K562 (cell line): ENCODE results near the gene BGLAP. TPM values are rescaled to one million over a fixed set of nuclear protein-coding genes. Genes with fewer than 3 reads are reported as not detected.

Experiments used
- ATAC-seq: fragments of 200-7000 bp; cut with Tn5 transposase; 3 replicates; pipeline ENCODE4 v1.9.1; 2020; ENCODE audit warnings: moderate library complexity
- BruUV-seq: library from RNA; stranded (reverse); fragments of 400-500 nt; replicated peaks from 2 replicates; lab custom pipeline; 2021; lab: Mats Ljungman, UMichigan
- CTCF ChIA-PET: fragments of 300-600 bp; formaldehyde crosslinking; extraction: SDS; loops from one replicate; lab custom pipeline; 2021; ENCODE audit warnings: low intra/inter-chr PET ratio; lab: Yijun Ruan, JAX
- POLR2A ChIA-PET: fragments of 300-600, 350-650 bp; sonication (Branson Sonifier 250); formaldehyde crosslinking; extraction: SDS; loops from one replicate; lab custom pipeline; 2021; ENCODE audit warnings: antibody characterized with exemption, inconsistent platforms; lab: Yijun Ruan, JAX
- DNase-seq, 4 experiments: peaks; one replicate each; pipeline versions ENCODE4 v3.0.0 to v3.0.0-alpha.2; 2011 to 2018; ENCODE audit warnings: low spot score in 3 of 4, mixed read lengths in 3 of 4; ENCODE audit errors: extremely low read depth in 1 of 4
- FAIRE-seq: peaks from 2 replicates; lab custom pipeline; 2011; peaks lifted over from hg19 to GRCh38; lab: Jason Lieb, UNC
- H2AFZ ChIP-seq: 2 replicates; pipeline ENCODE4 v1.6.0; 2011; ENCODE audit warnings: low read depth, low read length, control low read depth, inconsistent platforms
- H3K27ac ChIP-seq: fragments of 200-600 bp; 3 replicates; pipeline ENCODE4 v1.8.0; 2011; ENCODE audit warnings: low read depth, mild to moderate bottlenecking, control low read depth, inconsistent platforms, low read length, moderate library complexity, mixed read lengths; ENCODE audit errors: extremely low read depth
- H3K27me3 ChIP-seq, 2 experiments: fragments of 300-600 bp in 1 of 2; 2 replicates in 1 of 2; 3 replicates in 1 of 2; pipeline versions ENCODE4 v1.6.0 to v1.8.0; 2011; ENCODE audit warnings: inconsistent platforms in 2 of 2, low read length in 2 of 2, mild to moderate bottlenecking in 1 of 2, mixed read lengths in 1 of 2, moderate library complexity in 1 of 2; ENCODE audit not compliant: control insufficient read depth in 2 of 2, insufficient read depth in 2 of 2
- H3K36me3 ChIP-seq: fragments of 300-600 bp; 3 replicates; pipeline ENCODE4 v1.8.0; 2011; ENCODE audit warnings: mild to moderate bottlenecking, low read length, inconsistent platforms; ENCODE audit not compliant: control insufficient read depth, insufficient read depth
- H3K4me1 ChIP-seq, 2 experiments: fragments of 200-600 bp in 1 of 2; replicated peaks in 1 of 2; 2 replicates in 1 of 2; 3 replicates in 1 of 2; pipeline versions ENCODE4 v1.5.1 to v1.8.0; 2011; ENCODE audit warnings: inconsistent platforms in 2 of 2, low read length in 2 of 2, mild to moderate bottlenecking in 1 of 2, mixed read lengths in 1 of 2, moderate library complexity in 1 of 2; ENCODE audit not compliant: control insufficient read depth in 2 of 2, insufficient read depth in 2 of 2
- H3K4me2 ChIP-seq: 2 replicates; pipeline ENCODE4 v1.6.1; 2011; ENCODE audit warnings: low read length, control low read depth, inconsistent platforms, mixed read lengths; ENCODE audit not compliant: insufficient read depth
- H3K4me3 ChIP-seq: fragments of 200-600 bp; sonication (generic), shearing (Covaris generic); 2 replicates; pipeline ENCODE4 v1.5.1; 2016; ENCODE audit warnings: control low read depth, inconsistent platforms
- H3K79me2 ChIP-seq: fragments of 200-600 bp; 3 replicates; pipeline ENCODE4 v1.8.0; 2011; ENCODE audit warnings: low read length, inconsistent platforms; ENCODE audit not compliant: control insufficient read depth, insufficient read depth
- H3K9ac ChIP-seq, 2 experiments: 2 replicates each; pipeline versions ENCODE4 v1.6.0 to v1.6.1; 2011; ENCODE audit warnings: low read depth in 2 of 2, low read length in 2 of 2, control low read depth in 1 of 2, inconsistent platforms in 1 of 2, mild to moderate bottlenecking in 1 of 2, mixed read lengths in 1 of 2; ENCODE audit not compliant: insufficient read depth in 1 of 2
- H3K9me1 ChIP-seq: one replicate; pipeline ENCODE4 v1.6.0; 2011; ENCODE audit warnings: inconsistent platforms, mild to moderate bottlenecking, low read length, moderate library complexity; ENCODE audit not compliant: control insufficient read depth, insufficient read depth
- H3K9me3 ChIP-seq: replicated peaks from 2 replicates; pipeline ENCODE4 v1.5.1; 2011; ENCODE audit warnings: low read depth, low read length, inconsistent platforms; ENCODE audit not compliant: control insufficient read depth, insufficient read depth
- H4K20me1 ChIP-seq: replicated peaks from 2 replicates; pipeline ENCODE4 v1.6.1; 2011; ENCODE audit warnings: low read length, inconsistent platforms, mixed read lengths; ENCODE audit not compliant: control insufficient read depth, insufficient read depth
- ELF1 ChIP-seq: fragments of 200-800 bp; sonication (Bioruptor generic); IDR thresholded peaks from 2 replicates; pipeline ENCODE4 v1.6.1; 2016; ENCODE audit warnings: missing genetic modification characterization, missing compliant biosample characterization
- ESRRA ChIP-seq: fragments of 450-650 bp; IDR thresholded peaks from 2 replicates; pipeline ENCODE4 v1.6.1; 2014; ENCODE audit warnings: low read depth, mild to moderate bottlenecking, moderate library complexity, borderline replicate concordance
- KAT2B ChIP-seq: IDR thresholded peaks from one replicate; pipeline ENCODE4 v1.6.1; 2012; ENCODE audit warnings: low read depth, mild to moderate bottlenecking, control low read depth, inconsistent platforms, low read length, moderate library complexity
- RFX1 ChIP-seq: fragments of 450-650 bp; IDR thresholded peaks from 2 replicates; pipeline ENCODE4 v1.6.1; 2016; ENCODE audit warnings: mild to moderate bottlenecking, moderate library complexity
- WGBS: fragments of 100-300 bp; shearing (Covaris generic); methylation state at CpG from one replicate; pipeline ENCODE4 v1.1.6; 2016; ENCODE audit warnings: low coverage, mixed read lengths; ENCODE audit not compliant: insufficient coverage; ENCODE audit errors: missing lambda C conversion rate; 5-methylcytosine and 5-hydroxymethylcytosine counted together
- in situ Hi-C: fragments of 300-500 bp; cut with MboI; formaldehyde crosslinking; loops from 4 replicates; pipeline ENCODE4 v1.15.0; 2018; ENCODE audit warnings: inconsistent platforms, mixed read lengths
- intact Hi-C: fragments of 100-400 bp; cut with micrococcal nuclease; formaldehyde crosslinking; loops from 2 replicates; pipeline ENCODE4 v1.14.2; 2022
- polyA plus RNA-seq, 8 experiments: library from polyadenylated mRNA; depleted of rRNA in 4 of 8; stranded (reverse) in 5 of 8; unstranded in 3 of 8; fragments of >200 nt; fragmentation: Nextera tagmentation in 2 of 8; fragmentation: Illumina TruSeq in 1 of 8; extraction: Ambion mirVana in 2 of 8; extraction: Trizol in 1 of 8; gene quantifications; 2 replicates each; pipeline versions ENCODE4 v1.2.1 to v1.2.3, GENCODE V29; 2011 to 2014; ENCODE audit warnings: inconsistent platforms in 1 of 8, missing spikeins in 1 of 8
- total RNA-seq, 7 experiments: library from RNA; depleted of rRNA in 6 of 7; stranded (reverse); fragments of >200 nt in 6 of 7; fragmentation: Illumina TruSeq in 2 of 7; extraction: Trizol in 2 of 7; gene quantifications; 2 replicates each; pipeline versions ENCODE4 v1.2.1 to v1.2.3, GENCODE V29; 2011 to 2021; ENCODE audit warnings: low replicate concordance in 1 of 7
- TF ChIP-seq, protein P1 (sequence below): sonication (generic); formaldehyde crosslinking; IDR thresholded peaks from 2 replicates; pipeline ENCODE4 v1.8.0; 2022; ENCODE audit warnings: mild to moderate bottlenecking, missing genetic modification reagents
- TF ChIP-seq, protein P2 (sequence below), 2 experiments: fragments of 450-650 bp in 1 of 2; sonication (generic) in 1 of 2; formaldehyde crosslinking; conservative IDR thresholded peaks; 2 replicates each; pipeline versions ENCODE4 v1.4.0 to v1.8.1; 2020 to 2022; ENCODE audit warnings: mild to moderate bottlenecking in 1 of 2, missing genetic modification reagents in 1 of 2

BGLAP gene
- total and polyA plus RNA-seq, 9 of the 15 experiments (the other 6 are each of a cell fraction or from before 2014, with no cell fraction given), result 0.15 to 1.4 (median 0.28) TPM; not detected in 3

DNA sequence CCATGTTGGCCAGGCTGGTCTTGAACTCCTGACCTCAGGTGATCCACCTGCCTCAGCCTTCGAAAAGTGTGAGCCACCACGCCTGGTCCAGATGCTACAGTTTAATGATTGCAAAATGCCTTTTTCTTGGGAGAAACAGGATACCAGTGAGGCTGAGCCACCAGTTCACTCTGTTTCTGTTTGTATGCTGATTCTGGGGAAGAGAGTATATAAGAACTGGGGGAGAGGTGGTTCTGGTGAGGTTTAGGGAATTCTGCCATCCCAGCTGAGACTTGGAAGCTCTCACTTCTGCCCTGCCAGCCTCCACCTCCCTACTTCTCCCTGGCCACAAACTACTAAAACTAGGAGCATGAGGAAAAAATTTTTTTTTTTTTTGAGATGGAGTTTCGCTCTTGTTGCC is 37.3 kb upstream of the BGLAP start:
- Histone ChIP-seq H3K36me3 (peaks cover 69% of the 10 kb centered on the region), H3K4me2 (no peak overlapping the region), H3K79me2 (peaks cover 14% of the 10 kb centered on the region; the same call in 1 of the 3 replicates), H3K9ac (no peak overlapping the region), H3K27me3 (no peaks in the 10 kb centered on the region), H3K4me1 (peaks cover 0 to 3% of the 10 kb centered on the region in 2 experiments; a peak in 2 of 5 replicates), H3K9me1 (no peaks in the 10 kb centered on the region), H3K4me3 (no peak overlapping the region), H3K27ac (no peak overlapping the region), H2AFZ (no peak overlapping the region), H4K20me1 (peaks cover 4% of the 10 kb centered on the region; the same call in 1 of the 2 replicates), H3K9me3 (no peaks in the 10 kb centered on the region)
- DNase-seq (peak in 1 of 4 experiments; percentile 2), FAIRE-seq (no peak), ATAC-seq (no peak)
- CTCF ChIA-PET, result no interaction called here
- in situ Hi-C loops (no loop called here), intact Hi-C loops (no loop called here)
- POLR2A ChIA-PET, result interaction anchor here (0.7 to 9.2 kb wide), 2 partner anchors 9 to 93 kb away, joined by 3 to 62 read pairs; partner anchors contain the start of gene PMF1
- 92% methylated on average over 3 of the region's 3 CpGs for WGBS
- no TSS peak for BruUV-seq
- TF ChIP-seq, protein P1, sequence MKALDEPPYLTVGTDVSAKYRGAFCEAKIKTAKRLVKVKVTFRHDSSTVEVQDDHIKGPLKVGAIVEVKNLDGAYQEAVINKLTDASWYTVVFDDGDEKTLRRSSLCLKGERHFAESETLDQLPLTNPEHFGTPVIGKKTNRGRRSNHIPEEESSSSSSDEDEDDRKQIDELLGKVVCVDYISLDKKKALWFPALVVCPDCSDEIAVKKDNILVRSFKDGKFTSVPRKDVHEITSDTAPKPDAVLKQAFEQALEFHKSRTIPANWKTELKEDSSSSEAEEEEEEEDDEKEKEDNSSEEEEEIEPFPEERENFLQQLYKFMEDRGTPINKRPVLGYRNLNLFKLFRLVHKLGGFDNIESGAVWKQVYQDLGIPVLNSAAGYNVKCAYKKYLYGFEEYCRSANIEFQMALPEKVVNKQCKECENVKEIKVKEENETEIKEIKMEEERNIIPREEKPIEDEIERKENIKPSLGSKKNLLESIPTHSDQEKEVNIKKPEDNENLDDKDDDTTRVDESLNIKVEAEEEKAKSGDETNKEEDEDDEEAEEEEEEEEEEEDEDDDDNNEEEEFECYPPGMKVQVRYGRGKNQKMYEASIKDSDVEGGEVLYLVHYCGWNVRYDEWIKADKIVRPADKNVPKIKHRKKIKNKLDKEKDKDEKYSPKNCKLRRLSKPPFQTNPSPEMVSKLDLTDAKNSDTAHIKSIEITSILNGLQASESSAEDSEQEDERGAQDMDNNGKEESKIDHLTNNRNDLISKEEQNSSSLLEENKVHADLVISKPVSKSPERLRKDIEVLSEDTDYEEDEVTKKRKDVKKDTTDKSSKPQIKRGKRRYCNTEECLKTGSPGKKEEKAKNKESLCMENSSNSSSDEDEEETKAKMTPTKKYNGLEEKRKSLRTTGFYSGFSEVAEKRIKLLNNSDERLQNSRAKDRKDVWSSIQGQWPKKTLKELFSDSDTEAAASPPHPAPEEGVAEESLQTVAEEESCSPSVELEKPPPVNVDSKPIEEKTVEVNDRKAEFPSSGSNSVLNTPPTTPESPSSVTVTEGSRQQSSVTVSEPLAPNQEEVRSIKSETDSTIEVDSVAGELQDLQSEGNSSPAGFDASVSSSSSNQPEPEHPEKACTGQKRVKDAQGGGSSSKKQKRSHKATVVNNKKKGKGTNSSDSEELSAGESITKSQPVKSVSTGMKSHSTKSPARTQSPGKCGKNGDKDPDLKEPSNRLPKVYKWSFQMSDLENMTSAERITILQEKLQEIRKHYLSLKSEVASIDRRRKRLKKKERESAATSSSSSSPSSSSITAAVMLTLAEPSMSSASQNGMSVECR, result no peak
- TF ChIP-seq ELF1 (tag) (no peak), ESRRA (no peak), KAT2B (no peak), RFX1 (no peak)
- TF ChIP-seq, protein P2, sequence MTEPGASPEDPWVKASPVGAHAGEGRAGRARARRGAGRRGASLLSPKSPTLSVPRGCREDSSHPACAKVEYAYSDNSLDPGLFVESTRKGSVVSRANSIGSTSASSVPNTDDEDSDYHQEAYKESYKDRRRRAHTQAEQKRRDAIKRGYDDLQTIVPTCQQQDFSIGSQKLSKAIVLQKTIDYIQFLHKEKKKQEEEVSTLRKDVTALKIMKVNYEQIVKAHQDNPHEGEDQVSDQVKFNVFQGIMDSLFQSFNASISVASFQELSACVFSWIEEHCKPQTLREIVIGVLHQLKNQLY (CRISPR knock-in tag; conservative IDR thresholded peaks at IDR 0.05), result no peak
